Measurements from ENCODE around the gene PDE11A.
A peak's percentile ranks its signal among the peaks of the same experiment; 100 is the strongest.

Gene PDE11A

GRCh38 chr2:177628831-177629230, 443.7 kb downstream of the PDE11A start:
- no peak for DNase-seq (ENCODE audit: low spot score)

GRCh38 chr2:177625744-177626650, 446.6 kb downstream of the PDE11A start:
- DNase-seq (ENCODE audit: low spot score) = peak; percentile 17

- peak; percentile 47 for DNase-seq (ENCODE audit: low spot score)
Observed at GRCh38 chr2:177622521-177622920, 450.1 kb downstream of the PDE11A start.

- no peak for DNase-seq (ENCODE audit: low spot score)
Observed at GRCh38 chr2:177619986-177620385, 452.6 kb downstream of the PDE11A start.

- no peak for DNase-seq (ENCODE audit: low spot score)
Observed at GRCh38 chr2:177619461-177619860, 453.1 kb downstream of the PDE11A start.

- DNase-seq (ENCODE audit: low spot score) = peak; percentile 86
Observed at GRCh38 chr2:177618255-177619253, 454.0 kb downstream of the PDE11A start.

- DNase-seq (ENCODE audit: low spot score) = no peak
Observed at GRCh38 chr2:177617849-177618248, 454.7 kb downstream of the PDE11A start.

GRCh38 chr2:177616731-177617130, 455.8 kb downstream of the PDE11A start:
- DNase-seq (ENCODE audit: low spot score) = no peak

- DNase-seq (ENCODE audit: low spot score) = no peak
Observed at GRCh38 chr2:177616066-177616465, 456.5 kb downstream of the PDE11A start.

GRCh38 chr2:177612659-177613058, 459.9 kb downstream of the PDE11A start:
- DNase-seq (ENCODE audit: low spot score) = no peak

- DNase-seq (ENCODE audit: low spot score) = no peak
Observed at GRCh38 chr2:177611310-177611886, 461.2 kb downstream of the PDE11A start.

GRCh38 chr2:177610813-177611212, 461.8 kb downstream of the PDE11A start:
- no peak for DNase-seq (ENCODE audit: low spot score)

- no peak for DNase-seq (ENCODE audit: low spot score)
Observed at GRCh38 chr2:177606636-177607035, 465.9 kb downstream of the PDE11A start.

GRCh38 chr2:177604271-177605065, 468.1 kb downstream of the PDE11A start:
- DNase-seq (ENCODE audit: low spot score) = peak; percentile 45

GRCh38 chr2:177603768-177604167, 468.8 kb downstream of the PDE11A start:
- DNase-seq (ENCODE audit: low spot score) = no peak

GRCh38 chr2:177603181-177603580, 469.4 kb downstream of the PDE11A start:
- DNase-seq (ENCODE audit: low spot score) = no peak

- peak; percentile 39 for DNase-seq (ENCODE audit: low spot score)
Observed at GRCh38 chr2:177602611-177603164, 469.9 kb downstream of the PDE11A start.

GRCh38 chr2:177600917-177601316, 471.7 kb downstream of the PDE11A start:
- DNase-seq (ENCODE audit: low spot score) = no peak

GRCh38 chr2:177599956-177600355, 472.6 kb downstream of the PDE11A start:
- DNase-seq (ENCODE audit: low spot score) = no peak

- DNase-seq (ENCODE audit: low spot score) = no peak
Observed at GRCh38 chr2:177599139-177599688, 473.4 kb downstream of the PDE11A start.
